ENCODE results near the gene ABHD16B. TPM values are rescaled to one million over a fixed set of nuclear protein-coding genes. Genes with fewer than 3 reads are reported as not detected.

ABHD16B gene
- total and polyA plus RNA-seq, 4 experiments from 2014 or later, result not detected

- Mint-ChIP-seq H3K27ac (peak overlapping the region; percentile 52 to 85 (median 79)), H3K27me3 (no peaks in the 10 kb centered on the region), H3K4me1 (peaks cover 37 to 77% (median 59%) of the 10 kb centered on the region in 4 donors), H3K9me3 (peaks cover 0 to 2% (median 0%) of the 10 kb centered on the region in 8 donors), H3K36me3 (peaks cover 8 to 31% of the 10 kb centered on the region in 2 donors), H3K4me3 (peak overlapping the region in 7 of 8 donors; percentile 18 to 73 (median 64))
- peak overlapping the region; percentile 20 for H3K27ac ChIP-seq (ENCODE audit: low read depth, low read length)
- H3K9me3 ChIP-seq (ENCODE audit: control insufficient read depth in 1 of 2, low read length in 2 of 2), result no peaks in the 10 kb centered on the region
- intact Hi-C loops (cut with micrococcal nuclease), result loop anchor here (5.0 kb wide), 1 partner anchor 139 kb away; the partner anchor contains the start of gene C20orf204
- H3K4me1 ChIP-seq (ENCODE audit: insufficient read depth, low read length), result peaks cover 76% of the 10 kb centered on the region
- H3K4me3 ChIP-seq (ENCODE audit: low read length in 2 of 2), result no peak overlapping the region
- peaks cover 5% of the 10 kb centered on the region for H3K36me3 ChIP-seq (ENCODE audit: insufficient read depth, low read length)
- H3K27me3 ChIP-seq (ENCODE audit: insufficient read depth, low read length), result no peaks in the 10 kb centered on the region
- ChIA-PET CTCF (ENCODE audit: partially characterized antibody) (no interaction called here), POLR2A (ENCODE audit: partially characterized antibody) (interaction anchor here (3.7 kb wide), 1 partner anchor 58 kb away, joined by 31 read pairs; the partner anchor contains the start of gene UCKL1)
- no peak for DNase-seq
Measured at GRCh38 chr20:63897978-63898561, 36.8 kb downstream of the ABHD16B start.

- H3K4me3 ChIP-seq (ENCODE audit: low read length in 2 of 2), result no peak overlapping the region
- peaks cover 5% of the 10 kb centered on the region for H3K36me3 ChIP-seq (ENCODE audit: insufficient read depth, low read length)
- Mint-ChIP-seq H3K36me3 (peaks cover 8 to 32% of the 10 kb centered on the region in 2 donors), H3K27ac (peak overlapping the region; percentile 24 to 89 (median 63)), H3K4me3 (peak overlapping the region in 4 of 8 donors; percentile 22 to 60 (median 46)), H3K4me1 (peaks cover 37 to 85% (median 63%) of the 10 kb centered on the region in 4 donors), H3K27me3 (no peaks in the 10 kb centered on the region), H3K9me3 (peaks cover 0 to 2% (median 0%) of the 10 kb centered on the region in 8 donors)
- POLR2A ChIA-PET (ENCODE audit: partially characterized antibody), result no interaction called here
- H3K4me1 ChIP-seq (ENCODE audit: insufficient read depth, low read length), result peaks cover 82% of the 10 kb centered on the region
- CTCF ChIA-PET (ENCODE audit: partially characterized antibody), result no interaction called here
- no peaks in the 10 kb centered on the region for H3K9me3 ChIP-seq (ENCODE audit: control insufficient read depth in 1 of 2, low read length in 2 of 2)
- intact Hi-C loops (cut with micrococcal nuclease), result loop anchor here (5.0 kb wide), 1 partner anchor 138 kb away; the partner anchor contains the start of gene C20orf204
- H3K27me3 ChIP-seq (ENCODE audit: insufficient read depth, low read length), result no peaks in the 10 kb centered on the region
- DNase-seq, result no peak
- H3K27ac ChIP-seq (ENCODE audit: low read depth, low read length), result no peak overlapping the region
Measured at GRCh38 chr20:63898882-63899558, 37.7 kb downstream of the ABHD16B start.

- ChIA-PET CTCF (ENCODE audit: partially characterized antibody) (interaction anchor here (1.5 kb wide), 1 partner anchor 73 kb away, joined by 3 read pairs; no protein-coding TSS in a partner anchor), POLR2A (ENCODE audit: partially characterized antibody) (no interaction called here)
- no peak for DNase-seq
- peak overlapping the region in 6 of 7 donors; percentile 17 to 78 (median 60) for H3K27ac Mint-ChIP-seq
- H3K36me3 Mint-ChIP-seq, result peaks cover 12 to 39% of the 10 kb centered on the region in 2 donors
- peak overlapping the region in 3 of 8 donors; percentile 2 to 49 (median 41) for H3K4me3 Mint-ChIP-seq
- H3K4me1 ChIP-seq (ENCODE audit: insufficient read depth, low read length), result peaks cover 82% of the 10 kb centered on the region
- H3K9me3 Mint-ChIP-seq, result peaks cover 0 to 2% (median 0%) of the 10 kb centered on the region in 8 donors
- H3K36me3 ChIP-seq (ENCODE audit: insufficient read depth, low read length), result peaks cover 5% of the 10 kb centered on the region
- no peak overlapping the region for H3K4me3 ChIP-seq (ENCODE audit: low read length in 2 of 2)
- H3K4me1 Mint-ChIP-seq, result peaks cover 41 to 90% (median 64%) of the 10 kb centered on the region in 4 donors
- intact Hi-C loops (cut with micrococcal nuclease), result no loop called here
- no peak overlapping the region for H3K27ac ChIP-seq (ENCODE audit: low read depth, low read length)
- no peaks in the 10 kb centered on the region for H3K9me3 ChIP-seq (ENCODE audit: control insufficient read depth in 1 of 2, low read length in 2 of 2)
- H3K27me3 Mint-ChIP-seq, result no peaks in the 10 kb centered on the region
- no peaks in the 10 kb centered on the region for H3K27me3 ChIP-seq (ENCODE audit: insufficient read depth, low read length)
Measured at GRCh38 chr20:63900413-63900812, 39.1 kb downstream of the ABHD16B start.

GRCh38 chr20:63903796-63904561, 42.7 kb downstream of the ABHD16B start:
- H3K27ac ChIP-seq (ENCODE audit: low read depth, low read length), result no peak overlapping the region
- H3K9me3 Mint-ChIP-seq, result no peaks in the 10 kb centered on the region
- CTCF ChIA-PET (ENCODE audit: partially characterized antibody), result no interaction called here
- peaks cover 5% of the 10 kb centered on the region for H3K36me3 ChIP-seq (ENCODE audit: insufficient read depth, low read length)
- intact Hi-C loops (cut with micrococcal nuclease), result no loop called here
- H3K4me3 Mint-ChIP-seq, result peak overlapping the region in 7 of 8 donors; percentile 4 to 65 (median 39)
- H3K27me3 ChIP-seq (ENCODE audit: insufficient read depth, low read length), result no peaks in the 10 kb centered on the region
- H3K9me3 ChIP-seq (ENCODE audit: control insufficient read depth in 1 of 2, low read length in 2 of 2), result no peaks in the 10 kb centered on the region
- H3K4me1 ChIP-seq (ENCODE audit: insufficient read depth, low read length), result peaks cover 53% of the 10 kb centered on the region
- peaks cover 25 to 71% (median 51%) of the 10 kb centered on the region in 4 donors for H3K4me1 Mint-ChIP-seq
- H3K27ac Mint-ChIP-seq, result peak overlapping the region; percentile 70 to 93 (median 83)
- POLR2A ChIA-PET (ENCODE audit: partially characterized antibody), result interaction anchor here (0.6 to 2.4 kb wide), 5 partner anchors 11 to 135 kb away, joined by 3 to 9 read pairs (median 3); partner anchors contain the start of gene UCKL1
- DNase-seq, result no peak
- peaks cover 8 to 20% of the 10 kb centered on the region in 2 donors for H3K36me3 Mint-ChIP-seq
- no peak overlapping the region for H3K4me3 ChIP-seq (ENCODE audit: low read length in 2 of 2)
- no peaks in the 10 kb centered on the region for H3K27me3 Mint-ChIP-seq

GRCh38 chr20:63908008-63908682, 46.8 kb downstream of the ABHD16B start:
- Mint-ChIP-seq H3K36me3 (peaks cover 7 to 16% of the 10 kb centered on the region in 2 donors), H3K4me3 (no peak overlapping the region), H3K4me1 (peaks cover 28 to 66% (median 49%) of the 10 kb centered on the region in 4 donors), H3K9me3 (no peaks in the 10 kb centered on the region), H3K27ac (peak overlapping the region in 4 of 7 donors; percentile 15 to 66 (median 60)), H3K27me3 (no peaks in the 10 kb centered on the region)
- Histone ChIP-seq H3K4me1 (ENCODE audit: insufficient read depth, low read length) (peaks cover 43% of the 10 kb centered on the region), H3K27me3 (ENCODE audit: insufficient read depth, low read length) (no peaks in the 10 kb centered on the region), H3K27ac (ENCODE audit: low read depth, low read length) (no peak overlapping the region), H3K4me3 (ENCODE audit: low read length in 2 of 2) (no peak overlapping the region), H3K36me3 (ENCODE audit: insufficient read depth, low read length) (no peaks in the 10 kb centered on the region), H3K9me3 (ENCODE audit: control insufficient read depth in 1 of 2, low read length in 2 of 2) (no peaks in the 10 kb centered on the region)
- POLR2A ChIA-PET (ENCODE audit: partially characterized antibody), result no interaction called here
- intact Hi-C loops (cut with micrococcal nuclease), result no loop called here
- DNase-seq, result no peak
- CTCF ChIA-PET (ENCODE audit: partially characterized antibody), result interaction anchor here (3.3 kb wide), 1 partner anchor 67 kb away, joined by 15 read pairs; no protein-coding TSS in a partner anchor

- no peak for DNase-seq
- POLR2A ChIA-PET (ENCODE audit: partially characterized antibody), result interaction anchor here (0.6 to 1.0 kb wide), 3 partner anchors 9 to 47 kb away, joined by 3 to 4 read pairs (median 4); partner anchors contain the start of gene TPD52L2
Measured at GRCh38 chr20:63911176-63911575, 49.9 kb downstream of the ABHD16B start.

More at GRCh38 chr20:63911176-63911575, 49.9 kb downstream of the ABHD16B start:
- H3K4me3 ChIP-seq (ENCODE audit: low read length in 2 of 2), result no peak overlapping the region
- Mint-ChIP-seq H3K27ac (peak overlapping the region in 6 of 7 donors; percentile 29 to 85 (median 74)), H3K36me3 (peaks cover 12 to 20% of the 10 kb centered on the region in 2 donors), H3K4me1 (peaks cover 24 to 54% (median 41%) of the 10 kb centered on the region in 4 donors), H3K27me3 (no peaks in the 10 kb centered on the region), H3K9me3 (peaks cover 0 to 5% (median 1%) of the 10 kb centered on the region in 8 donors), H3K4me3 (peak overlapping the region in 2 of 8 donors; percentile 32 to 37)
- no peaks in the 10 kb centered on the region for H3K9me3 ChIP-seq (ENCODE audit: control insufficient read depth in 1 of 2, low read length in 2 of 2)
- no peak overlapping the region for H3K27ac ChIP-seq (ENCODE audit: low read depth, low read length)
- CTCF ChIA-PET (ENCODE audit: partially characterized antibody), result interaction anchor here (1.2 to 1.8 kb wide), 2 partner anchors 20 to 65 kb away, joined by 3 to 4 read pairs; no protein-coding TSS in a partner anchor
- peaks cover 28% of the 10 kb centered on the region for H3K4me1 ChIP-seq (ENCODE audit: insufficient read depth, low read length)
- H3K27me3 ChIP-seq (ENCODE audit: insufficient read depth, low read length), result no peaks in the 10 kb centered on the region
- H3K36me3 ChIP-seq (ENCODE audit: insufficient read depth, low read length), result no peaks in the 10 kb centered on the region
- intact Hi-C loops (cut with micrococcal nuclease), result no loop called here
